Transverse colon (tissue), 4 donors: ENCODE data around the gene ARID3B.

Source experiments
- EP300 ChIP-seq: sonication (generic); formaldehyde crosslinking; IDR thresholded peaks from one replicate; pipeline ENCODE4 v1.6.1; 2017; ENCODE audit warnings: antibody characterized with exemption, low read depth
- POLR2A ChIP-seq: fragments of 450-650 bp; IDR thresholded peaks from one replicate; pipeline ENCODE4 v1.6.1; 2016; ENCODE audit warnings: antibody characterized with exemption, mild to moderate bottlenecking, moderate library complexity
- POLR2AphosphoS5 ChIP-seq, 3 donors: sonication (generic); formaldehyde crosslinking; IDR thresholded peaks; one replicate each; pipeline ENCODE4 v1.6.1; 2016; ENCODE audit warnings: antibody characterized with exemption in 3 of 3
- TF ChIP-seq, protein P1 (sequence below), 5 experiments: fragments of 200-600 bp in 3 of 5; fragments of 450-650 bp in 2 of 5; sonication (generic) in 3 of 5; IDR thresholded peaks; 1 replicate in 2 of 5; 2 replicates in 3 of 5; pipeline ENCODE4 v1.5.1; 2016 to 2017; ENCODE audit warnings: antibody characterized with exemption in 5 of 5, inconsistent platforms in 3 of 5, mild to moderate bottlenecking in 2 of 5, moderate library complexity in 1 of 5

DNA sequence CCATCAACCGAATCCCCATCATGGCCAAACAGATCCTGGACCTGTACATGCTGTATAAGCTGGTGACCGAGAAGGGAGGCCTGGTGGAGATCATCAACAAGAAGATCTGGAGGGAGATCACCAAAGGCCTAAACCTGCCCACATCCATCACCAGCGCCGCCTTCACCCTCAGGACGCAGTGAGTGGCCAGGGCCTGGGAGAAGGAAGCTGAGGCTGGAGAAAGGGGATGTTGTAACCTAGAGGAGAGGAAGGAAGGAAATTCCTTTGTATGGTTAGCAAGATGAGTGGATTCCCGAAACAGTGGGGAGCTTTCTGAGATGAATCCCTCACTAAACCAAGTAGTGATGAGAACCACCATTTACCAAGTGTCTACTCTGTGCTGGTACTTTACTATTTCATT lies 48.8 kb downstream of the ARID3B start:
- TF ChIP-seq, protein P1, sequence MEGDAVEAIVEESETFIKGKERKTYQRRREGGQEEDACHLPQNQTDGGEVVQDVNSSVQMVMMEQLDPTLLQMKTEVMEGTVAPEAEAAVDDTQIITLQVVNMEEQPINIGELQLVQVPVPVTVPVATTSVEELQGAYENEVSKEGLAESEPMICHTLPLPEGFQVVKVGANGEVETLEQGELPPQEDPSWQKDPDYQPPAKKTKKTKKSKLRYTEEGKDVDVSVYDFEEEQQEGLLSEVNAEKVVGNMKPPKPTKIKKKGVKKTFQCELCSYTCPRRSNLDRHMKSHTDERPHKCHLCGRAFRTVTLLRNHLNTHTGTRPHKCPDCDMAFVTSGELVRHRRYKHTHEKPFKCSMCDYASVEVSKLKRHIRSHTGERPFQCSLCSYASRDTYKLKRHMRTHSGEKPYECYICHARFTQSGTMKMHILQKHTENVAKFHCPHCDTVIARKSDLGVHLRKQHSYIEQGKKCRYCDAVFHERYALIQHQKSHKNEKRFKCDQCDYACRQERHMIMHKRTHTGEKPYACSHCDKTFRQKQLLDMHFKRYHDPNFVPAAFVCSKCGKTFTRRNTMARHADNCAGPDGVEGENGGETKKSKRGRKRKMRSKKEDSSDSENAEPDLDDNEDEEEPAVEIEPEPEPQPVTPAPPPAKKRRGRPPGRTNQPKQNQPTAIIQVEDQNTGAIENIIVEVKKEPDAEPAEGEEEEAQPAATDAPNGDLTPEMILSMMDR (IDR thresholded peaks at IDR 0.05): no peak
- TF ChIP-seq POLR2AphosphoS5 (IDR thresholded peaks at IDR 0.05) (no peak), POLR2A (no peak), EP300 (no peak)
